ENCODE data around the gene COL27A1. TPM values are rescaled to one million over a fixed set of nuclear protein-coding genes. Genes with fewer than 3 reads are reported as not detected.

The COL27A1 gene
- polyA plus RNA-seq, 1 donor (not counting 4 experiments of a cell fraction or from before 2014, with no cell fraction given), result 14.0 TPM

DNA sequence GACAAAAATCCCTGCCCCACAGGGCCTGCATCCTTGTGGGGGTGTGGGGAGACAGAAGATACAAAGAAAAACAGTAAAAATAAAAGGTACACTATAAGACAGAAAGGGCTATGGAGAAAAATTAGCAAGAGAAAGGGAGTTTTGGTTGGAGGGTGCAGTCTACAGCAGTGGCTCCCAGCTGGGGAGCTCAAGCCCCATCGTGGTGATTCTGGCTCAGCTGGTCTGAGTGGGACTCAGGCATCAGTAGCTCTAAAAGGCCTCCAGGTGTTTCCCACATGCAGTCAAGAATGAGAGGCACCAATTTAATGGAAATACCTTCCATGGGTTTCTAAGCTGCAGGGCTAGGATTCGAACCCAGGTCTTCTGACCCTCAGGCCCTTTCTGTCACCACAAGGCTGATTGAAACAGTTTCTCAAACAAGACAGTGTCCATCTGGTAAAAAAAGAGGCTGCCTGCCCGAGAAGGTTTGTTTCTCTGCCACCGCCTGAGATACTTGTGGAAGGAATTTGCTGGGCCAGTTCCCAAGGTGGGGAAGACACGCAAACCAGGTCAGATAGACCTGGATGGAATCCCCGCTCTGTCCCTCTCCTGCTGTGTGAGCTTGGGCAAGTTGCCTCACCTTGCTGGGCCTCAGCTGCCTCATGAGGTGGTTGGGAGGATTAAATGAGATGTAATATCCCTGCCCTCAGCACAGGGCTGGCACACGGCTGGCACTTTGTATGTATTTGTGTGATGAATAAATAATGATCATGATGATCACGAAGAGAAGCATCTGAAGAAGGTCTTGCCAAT is 43.1 kb downstream of the COL27A1 start:
- Histone ChIP-seq H3K79me2 (ENCODE audit: control insufficient read depth, insufficient read depth, low read length) (no peaks in the 10 kb centered on the region), H3K9ac (ENCODE audit: control insufficient read depth, extremely low read depth, insufficient read depth, low read length) (no peak overlapping the region), H2AFZ (ENCODE audit: control insufficient read depth, low read length) (no peak overlapping the region), H3K4me2 (ENCODE audit: control insufficient read depth, extremely low read depth, insufficient read depth, low read depth, low read length) (no peak overlapping the region), H3K27me3 (ENCODE audit: control insufficient read depth, extremely low read depth, insufficient read depth, low read length) (no peaks in the 10 kb centered on the region), H4K20me1 (ENCODE audit: control insufficient read depth, extremely low read depth, insufficient read depth, low read length) (no peaks in the 10 kb centered on the region), H3K9me1 (ENCODE audit: control insufficient read depth, extremely low read depth, insufficient read depth, low read length) (no peaks in the 10 kb centered on the region), H3K9me3 (ENCODE audit: control insufficient read depth, low read depth, low read length) (no peaks in the 10 kb centered on the region), H3K27ac (ENCODE audit: control insufficient read depth, insufficient read depth, low read length) (no peak overlapping the region), H3K4me1 (ENCODE audit: control insufficient read depth, extremely low read depth, insufficient read depth, low read length) (no peaks in the 10 kb centered on the region), H3K36me3 (ENCODE audit: control insufficient read depth in 2 of 2, extremely low read depth in 1 of 2, insufficient read depth in 2 of 2, low read length in 2 of 2) (peaks cover 16 to 30% of the 10 kb centered on the region in 2 experiments), H3K4me3 (ENCODE audit: control insufficient read depth in 2 of 3, extremely low read depth in 1 of 3, insufficient read depth in 2 of 3, low read depth in 1 of 3, low read length in 3 of 3) (no peak overlapping the region)
- FAIRE-seq (no peak), DNase-seq (ENCODE audit: low read depth, low spot score) (no peak)
- dilution Hi-C loops (cut with MboI; ENCODE audit: extremely low pct_ligation_motif_present, low sequenced_read_pairs), result no loop called here
- TF ChIP-seq, protein P1, sequence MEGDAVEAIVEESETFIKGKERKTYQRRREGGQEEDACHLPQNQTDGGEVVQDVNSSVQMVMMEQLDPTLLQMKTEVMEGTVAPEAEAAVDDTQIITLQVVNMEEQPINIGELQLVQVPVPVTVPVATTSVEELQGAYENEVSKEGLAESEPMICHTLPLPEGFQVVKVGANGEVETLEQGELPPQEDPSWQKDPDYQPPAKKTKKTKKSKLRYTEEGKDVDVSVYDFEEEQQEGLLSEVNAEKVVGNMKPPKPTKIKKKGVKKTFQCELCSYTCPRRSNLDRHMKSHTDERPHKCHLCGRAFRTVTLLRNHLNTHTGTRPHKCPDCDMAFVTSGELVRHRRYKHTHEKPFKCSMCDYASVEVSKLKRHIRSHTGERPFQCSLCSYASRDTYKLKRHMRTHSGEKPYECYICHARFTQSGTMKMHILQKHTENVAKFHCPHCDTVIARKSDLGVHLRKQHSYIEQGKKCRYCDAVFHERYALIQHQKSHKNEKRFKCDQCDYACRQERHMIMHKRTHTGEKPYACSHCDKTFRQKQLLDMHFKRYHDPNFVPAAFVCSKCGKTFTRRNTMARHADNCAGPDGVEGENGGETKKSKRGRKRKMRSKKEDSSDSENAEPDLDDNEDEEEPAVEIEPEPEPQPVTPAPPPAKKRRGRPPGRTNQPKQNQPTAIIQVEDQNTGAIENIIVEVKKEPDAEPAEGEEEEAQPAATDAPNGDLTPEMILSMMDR (optimal IDR thresholded peaks at IDR 0.05 in 1 of 3, IDR thresholded peaks at IDR 0.05 in 1 of 3, conservative IDR thresholded peaks at IDR 0.05 in 1 of 3; ENCODE audit: extremely low read depth in 1 of 3, insufficient read depth in 2 of 3, low read length in 3 of 3), result no peak
- TF ChIP-seq EZH2 (IDR thresholded peaks at IDR 0.05; ENCODE audit: low read length), result no peak

DNA sequence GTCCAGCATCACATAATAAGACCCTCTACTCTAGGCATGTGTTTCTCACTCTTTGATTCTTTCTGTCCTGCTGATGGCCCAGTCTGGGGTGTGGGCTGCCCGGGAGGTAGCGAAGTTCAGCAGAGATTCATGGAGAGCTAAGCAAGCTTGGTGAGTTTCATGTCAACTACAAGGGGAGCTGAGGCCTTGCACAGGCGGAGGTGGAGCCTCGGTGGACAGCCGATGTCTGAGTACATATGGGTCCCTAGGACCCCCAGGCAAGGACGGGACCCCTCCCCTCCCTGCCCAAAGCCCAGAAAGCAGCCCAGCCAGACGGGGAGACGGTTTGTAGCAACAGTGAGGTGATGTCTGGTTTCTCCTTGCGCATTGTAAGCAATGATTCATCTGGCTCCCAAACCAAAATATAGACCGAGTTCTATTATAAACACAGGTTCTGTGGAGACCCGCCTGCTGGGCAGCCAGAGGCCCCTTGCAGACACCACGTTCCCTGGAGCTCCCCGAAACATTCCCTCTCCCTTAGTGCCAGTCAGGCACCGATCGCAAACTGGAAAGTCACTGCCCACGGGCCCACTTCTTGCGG is 45.5 kb downstream of the COL27A1 start:
- Histone ChIP-seq H3K9ac (ENCODE audit: control insufficient read depth, extremely low read depth, insufficient read depth, low read length) (no peak overlapping the region), H3K27me3 (ENCODE audit: control insufficient read depth, extremely low read depth, insufficient read depth, low read length) (no peaks in the 10 kb centered on the region), H3K79me2 (ENCODE audit: control insufficient read depth, insufficient read depth, low read length) (no peaks in the 10 kb centered on the region), H3K27ac (ENCODE audit: control insufficient read depth, insufficient read depth, low read length) (no peak overlapping the region), H3K4me3 (ENCODE audit: control insufficient read depth in 2 of 3, extremely low read depth in 1 of 3, insufficient read depth in 2 of 3, low read depth in 1 of 3, low read length in 3 of 3) (no peak overlapping the region), H2AFZ (ENCODE audit: control insufficient read depth, low read length) (no peak overlapping the region), H3K36me3 (ENCODE audit: control insufficient read depth in 2 of 2, extremely low read depth in 1 of 2, insufficient read depth in 2 of 2, low read length in 2 of 2) (peaks cover 19 to 31% of the 10 kb centered on the region in 2 experiments), H3K4me2 (ENCODE audit: control insufficient read depth, extremely low read depth, insufficient read depth, low read depth, low read length) (no peak overlapping the region), H3K4me1 (ENCODE audit: control insufficient read depth, extremely low read depth, insufficient read depth, low read length) (no peaks in the 10 kb centered on the region), H3K9me3 (ENCODE audit: control insufficient read depth, low read depth, low read length) (no peaks in the 10 kb centered on the region), H3K9me1 (ENCODE audit: control insufficient read depth, extremely low read depth, insufficient read depth, low read length) (no peaks in the 10 kb centered on the region), H4K20me1 (ENCODE audit: control insufficient read depth, extremely low read depth, insufficient read depth, low read length) (no peaks in the 10 kb centered on the region)
- no peak for FAIRE-seq
- TF ChIP-seq, protein P1 (optimal IDR thresholded peaks at IDR 0.05 in 1 of 3, IDR thresholded peaks at IDR 0.05 in 1 of 3, conservative IDR thresholded peaks at IDR 0.05 in 1 of 3; ENCODE audit: extremely low read depth in 1 of 3, insufficient read depth in 2 of 3, low read length in 3 of 3), result no peak
- TF ChIP-seq EZH2 (IDR thresholded peaks at IDR 0.05; ENCODE audit: low read length), result no peak
- dilution Hi-C loops (cut with MboI; ENCODE audit: extremely low pct_ligation_motif_present, low sequenced_read_pairs), result no loop called here
- DNase-seq (ENCODE audit: low read depth, low spot score), result no peak

All from keratinocyte (primary cell).